Transverse colon (tissue), 4 donors: ENCODE measurements around the gene ZMYND19.

ENCODE experiments used
- CTCF ChIP-seq, 5 experiments: fragments of 200-600 bp in 3 of 5; fragments of 450-650 bp in 2 of 5; sonication (generic) in 3 of 5; IDR thresholded peaks; 1 replicate in 2 of 5; 2 replicates in 3 of 5; pipeline ENCODE4 v1.5.1; 2016 to 2017; ENCODE audit warnings: antibody characterized with exemption in 5 of 5, inconsistent platforms in 3 of 5, mild to moderate bottlenecking in 2 of 5, moderate library complexity in 1 of 5
- POLR2A ChIP-seq: fragments of 450-650 bp; IDR thresholded peaks from one replicate; pipeline ENCODE4 v1.6.1; 2016; ENCODE audit warnings: antibody characterized with exemption, mild to moderate bottlenecking, moderate library complexity
- POLR2AphosphoS5 ChIP-seq, 3 donors: sonication (generic); formaldehyde crosslinking; IDR thresholded peaks; one replicate each; pipeline ENCODE4 v1.6.1; 2016; ENCODE audit warnings: antibody characterized with exemption in 3 of 3

GRCh38 chr9:137611623-137612609, 21.6 kb upstream of the ZMYND19 start:
- TF ChIP-seq CTCF (IDR thresholded peaks at IDR 0.05) (no peak), POLR2A (peak; percentile 89), POLR2AphosphoS5 (IDR thresholded peaks at IDR 0.05) (peak; percentile 24 to 91 (median 90))
